ENCODE measurements around the gene SPATA13. TPM values are rescaled to one million over a fixed set of nuclear protein-coding genes. Genes with fewer than 3 reads are reported as not detected.

Gene SPATA13
- total RNA-seq, 1 donor from 2014 or later = 5.1 TPM

DNA sequence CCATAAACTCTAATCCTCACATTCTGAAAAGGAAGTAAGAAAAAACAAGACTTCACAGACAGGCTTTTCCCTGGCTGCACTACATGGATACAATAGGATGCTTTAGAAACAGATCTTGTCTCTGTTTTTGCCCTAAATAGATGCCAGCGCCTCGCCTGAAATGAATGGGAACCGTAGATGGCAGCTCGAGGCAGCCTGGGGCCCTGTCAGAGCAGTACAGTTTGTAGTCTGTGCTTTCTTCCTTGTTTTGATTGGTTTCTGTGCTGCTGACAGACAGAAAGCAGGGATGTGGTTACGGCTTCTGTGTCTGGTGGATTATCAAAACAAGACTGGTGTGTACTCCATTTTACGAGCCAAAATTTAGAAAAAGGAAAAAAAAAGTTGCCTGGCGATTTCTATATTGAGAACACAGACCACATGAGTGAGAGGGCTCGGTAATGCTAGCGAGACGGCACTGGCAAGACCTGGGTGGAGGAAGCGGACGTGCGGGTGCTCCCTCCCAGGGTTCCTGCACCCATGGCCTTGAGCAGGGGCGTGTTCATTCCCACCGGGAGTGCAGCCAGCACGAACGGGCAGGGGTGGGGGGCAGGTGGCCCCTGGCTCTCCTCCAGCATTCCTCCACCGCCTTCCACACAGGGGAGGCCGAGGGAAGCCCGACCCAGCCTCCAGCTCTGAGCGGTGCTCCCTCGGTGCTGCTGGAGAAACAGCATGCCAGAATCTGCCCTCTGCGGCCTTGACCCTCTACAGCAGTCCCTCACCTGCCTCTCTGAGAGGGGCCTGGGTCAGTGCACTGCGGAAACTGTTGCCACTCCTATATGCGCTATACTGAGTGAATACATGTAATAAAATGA, 111.3 kb downstream of the SPATA13 start:
- Mint-ChIP-seq H3K4me3 (ENCODE audit: unreplicated experiment) (peak overlapping the region; percentile 66), H3K4me1 (ENCODE audit: low read depth) (peaks cover 32% of the 10 kb centered on the region), H3K27ac (ENCODE audit: unreplicated experiment) (peak overlapping the region; percentile 87), H3K36me3 (ENCODE audit: low read depth) (no peaks in the 10 kb centered on the region), H3K27me3 (ENCODE audit: low read depth) (no peaks in the 10 kb centered on the region), H3K9me3 (ENCODE audit: low read depth) (no peaks in the 10 kb centered on the region)
- DNase-seq (ENCODE audit: low spot score) = no peak
- TF ChIP-seq, protein P1, sequence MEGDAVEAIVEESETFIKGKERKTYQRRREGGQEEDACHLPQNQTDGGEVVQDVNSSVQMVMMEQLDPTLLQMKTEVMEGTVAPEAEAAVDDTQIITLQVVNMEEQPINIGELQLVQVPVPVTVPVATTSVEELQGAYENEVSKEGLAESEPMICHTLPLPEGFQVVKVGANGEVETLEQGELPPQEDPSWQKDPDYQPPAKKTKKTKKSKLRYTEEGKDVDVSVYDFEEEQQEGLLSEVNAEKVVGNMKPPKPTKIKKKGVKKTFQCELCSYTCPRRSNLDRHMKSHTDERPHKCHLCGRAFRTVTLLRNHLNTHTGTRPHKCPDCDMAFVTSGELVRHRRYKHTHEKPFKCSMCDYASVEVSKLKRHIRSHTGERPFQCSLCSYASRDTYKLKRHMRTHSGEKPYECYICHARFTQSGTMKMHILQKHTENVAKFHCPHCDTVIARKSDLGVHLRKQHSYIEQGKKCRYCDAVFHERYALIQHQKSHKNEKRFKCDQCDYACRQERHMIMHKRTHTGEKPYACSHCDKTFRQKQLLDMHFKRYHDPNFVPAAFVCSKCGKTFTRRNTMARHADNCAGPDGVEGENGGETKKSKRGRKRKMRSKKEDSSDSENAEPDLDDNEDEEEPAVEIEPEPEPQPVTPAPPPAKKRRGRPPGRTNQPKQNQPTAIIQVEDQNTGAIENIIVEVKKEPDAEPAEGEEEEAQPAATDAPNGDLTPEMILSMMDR (IDR thresholded peaks at IDR 0.05) = no peak

GRCh38 chr13:24272452-24273161, 112.1 kb downstream of the SPATA13 start:
- no peaks in the 10 kb centered on the region for H3K9me3 Mint-ChIP-seq (ENCODE audit: low read depth)
- peak overlapping the region; percentile 66 for H3K4me3 Mint-ChIP-seq (ENCODE audit: unreplicated experiment)
- TF ChIP-seq, protein P1 (IDR thresholded peaks at IDR 0.05) = no peak
- H3K27ac Mint-ChIP-seq (ENCODE audit: unreplicated experiment) = peak overlapping the region; percentile 33
- H3K27me3 Mint-ChIP-seq (ENCODE audit: low read depth) = no peaks in the 10 kb centered on the region
- H3K4me1 Mint-ChIP-seq (ENCODE audit: low read depth) = peaks cover 32% of the 10 kb centered on the region
- no peak for DNase-seq (ENCODE audit: low spot score)
- H3K36me3 Mint-ChIP-seq (ENCODE audit: low read depth) = no peaks in the 10 kb centered on the region

DNA sequence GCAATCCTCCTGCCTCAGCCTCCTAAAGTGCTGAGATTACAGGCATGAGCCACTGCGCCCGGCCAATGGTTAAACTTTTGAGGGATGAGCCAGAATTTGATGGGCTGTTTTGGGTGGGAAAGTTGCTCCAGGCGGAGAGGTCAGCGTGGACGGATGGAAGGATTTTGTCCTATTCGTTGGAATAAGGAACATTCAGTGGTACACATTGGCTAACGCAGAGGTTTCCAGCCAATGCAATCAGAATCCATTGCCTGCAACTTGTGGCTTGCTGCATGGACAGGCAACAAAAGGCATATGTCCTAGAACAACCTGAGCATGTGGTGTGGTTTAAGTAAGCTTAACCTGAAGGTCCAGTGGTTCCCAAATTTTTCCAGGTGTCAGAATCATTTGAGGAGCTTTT, 113.4 kb downstream of the SPATA13 start:
- Mint-ChIP-seq H3K27ac (ENCODE audit: unreplicated experiment) (no peak overlapping the region), H3K9me3 (ENCODE audit: low read depth) (no peaks in the 10 kb centered on the region), H3K4me3 (ENCODE audit: unreplicated experiment) (no peak overlapping the region), H3K4me1 (ENCODE audit: low read depth) (peaks cover 32% of the 10 kb centered on the region), H3K27me3 (ENCODE audit: low read depth) (no peaks in the 10 kb centered on the region), H3K36me3 (ENCODE audit: low read depth) (no peaks in the 10 kb centered on the region)
- DNase-seq (ENCODE audit: low spot score) = no peak
- TF ChIP-seq, protein P1 (IDR thresholded peaks at IDR 0.05) = no peak

DNA sequence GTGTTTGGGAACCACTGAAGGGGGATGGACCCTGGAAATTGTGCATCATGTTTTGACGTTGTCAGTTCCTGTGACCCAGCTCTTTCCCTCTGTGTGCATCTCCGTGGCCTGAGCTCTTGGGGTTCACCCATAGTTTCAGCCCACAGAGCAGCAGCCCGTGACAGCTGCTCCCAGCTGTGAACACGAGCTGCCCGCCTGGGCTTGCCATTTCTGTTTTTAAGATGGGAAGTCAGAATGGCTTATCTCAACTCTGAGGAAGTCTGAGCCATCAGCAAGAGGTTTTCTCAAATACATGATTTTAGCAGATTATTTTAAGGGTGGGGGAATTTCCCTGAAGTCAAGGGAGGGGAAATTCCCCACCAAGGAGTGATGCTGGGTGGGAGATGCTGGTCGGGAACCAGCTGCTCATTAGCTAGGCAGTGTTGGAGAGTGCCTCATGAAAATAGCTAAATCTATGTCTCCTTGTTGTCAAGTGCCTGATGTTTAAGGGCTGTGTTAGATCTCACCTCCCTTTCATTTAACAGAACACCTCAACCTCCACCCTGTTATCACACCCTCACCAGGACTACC, 114.0 kb downstream of the SPATA13 start:
- no peaks in the 10 kb centered on the region for H3K36me3 Mint-ChIP-seq (ENCODE audit: low read depth)
- H3K4me1 Mint-ChIP-seq (ENCODE audit: low read depth) = peaks cover 32% of the 10 kb centered on the region
- H3K27ac Mint-ChIP-seq (ENCODE audit: unreplicated experiment) = no peak overlapping the region
- H3K9me3 Mint-ChIP-seq (ENCODE audit: low read depth) = no peaks in the 10 kb centered on the region
- TF ChIP-seq, protein P1 (IDR thresholded peaks at IDR 0.05) = no peak
- no peak for DNase-seq (ENCODE audit: low spot score)
- no peaks in the 10 kb centered on the region for H3K27me3 Mint-ChIP-seq (ENCODE audit: low read depth)
- H3K4me3 Mint-ChIP-seq (ENCODE audit: unreplicated experiment) = no peak overlapping the region

DNA sequence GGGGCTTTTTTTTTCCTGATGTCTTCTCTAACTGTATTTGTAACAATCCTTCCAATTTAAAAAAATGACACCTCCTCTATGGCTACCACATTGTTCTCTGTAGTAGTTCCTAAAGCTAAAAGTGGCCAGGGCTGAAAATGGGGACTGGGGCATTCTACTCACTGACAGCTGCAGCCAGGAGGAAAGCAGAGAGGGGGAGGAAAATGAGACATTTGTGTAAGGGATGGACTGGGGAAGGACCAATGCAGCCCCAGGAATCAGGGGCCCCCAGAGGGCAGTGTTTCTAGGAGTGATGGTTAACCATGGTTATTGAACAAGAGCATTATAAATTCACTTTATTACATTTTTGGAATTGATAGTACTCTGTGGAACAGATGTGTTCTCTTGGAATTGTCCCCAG, 114.5 kb downstream of the SPATA13 start:
- H3K36me3 Mint-ChIP-seq (ENCODE audit: low read depth) = no peaks in the 10 kb centered on the region
- no peak overlapping the region for H3K4me3 Mint-ChIP-seq (ENCODE audit: unreplicated experiment)
- H3K9me3 Mint-ChIP-seq (ENCODE audit: low read depth) = no peaks in the 10 kb centered on the region
- H3K27ac Mint-ChIP-seq (ENCODE audit: unreplicated experiment) = no peak overlapping the region
- DNase-seq (ENCODE audit: low spot score) = no peak
- H3K4me1 Mint-ChIP-seq (ENCODE audit: low read depth) = peaks cover 29% of the 10 kb centered on the region
- TF ChIP-seq, protein P1 (IDR thresholded peaks at IDR 0.05) = no peak
- H3K27me3 Mint-ChIP-seq (ENCODE audit: low read depth) = no peaks in the 10 kb centered on the region
